Measurements from ENCODE around the gene SPECC1.

DNA sequence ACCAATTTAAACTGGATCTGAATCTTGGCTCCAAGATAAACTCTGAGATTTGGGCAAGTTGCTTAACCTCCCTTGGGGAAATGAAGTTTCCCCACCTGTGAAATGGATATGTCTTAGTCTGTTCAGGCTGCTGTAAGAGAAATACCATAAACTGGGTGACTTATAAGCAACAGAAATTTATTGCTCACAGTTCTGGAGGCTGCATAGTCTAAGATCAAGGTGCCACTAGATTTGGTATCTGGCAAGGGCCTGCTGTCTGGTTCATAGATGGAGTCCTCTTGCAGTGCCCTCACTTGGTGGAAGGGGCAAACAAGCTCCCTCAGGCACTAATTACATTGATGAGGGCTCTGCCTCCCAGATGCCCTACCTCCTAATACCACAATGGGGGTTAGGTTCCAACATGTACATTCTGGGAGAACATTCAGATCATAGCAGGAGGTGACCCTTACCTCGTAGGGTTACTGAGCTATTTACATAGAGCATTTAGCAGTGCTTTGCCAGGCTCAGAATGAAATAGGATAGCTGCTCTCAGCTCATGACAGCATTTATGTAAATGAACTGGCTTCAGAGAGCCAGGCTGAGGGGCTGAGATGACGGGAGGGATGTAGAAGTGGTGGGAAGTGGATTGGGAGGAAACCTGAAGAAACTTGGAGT, 83.9 kb downstream of the SPECC1 start:
- TF ChIP-seq EZH2 (IDR thresholded peaks at IDR 0.05; ENCODE audit: borderline replicate concordance, low read depth, low read length, severe bottlenecking): no peak
- TF ChIP-seq CTCF (IDR thresholded peaks at IDR 0.05; ENCODE audit: extremely low read depth in 1 of 2, insufficient read depth in 1 of 2, low read depth in 1 of 2, low read length in 2 of 2): no peak
- no peak for TF ChIP-seq MYC (IDR thresholded peaks at IDR 0.05; ENCODE audit: low read depth, low read length)
- no peak for TF ChIP-seq POLR2A (IDR thresholded peaks at IDR 0.05; ENCODE audit: low read depth, low read length)
- TF ChIP-seq POLR2AphosphoS5 (IDR thresholded peaks at IDR 0.05; ENCODE audit: insufficient read depth, low read depth, low read length): no peak
- no peak for TF ChIP-seq MAX (IDR thresholded peaks at IDR 0.05; ENCODE audit: insufficient read depth, insufficient read length)
- TF ChIP-seq GATA2 (IDR thresholded peaks at IDR 0.05; ENCODE audit: insufficient read depth, insufficient read length, low read depth, low read length): no peak
